Gastroesophageal sphincter (tissue), 4 donors: ENCODE results near the gene SNIP1. TPM values are rescaled to one million over a fixed set of nuclear protein-coding genes. Genes with fewer than 3 reads are reported as not detected.

Experiments used
- ATAC-seq: fragments of 150-250 bp; one replicate; pipeline ENCODE4 v1.9.1; 2016; ENCODE audit warnings: mild to moderate bottlenecking, moderate library complexity
- H3K27ac ChIP-seq, 4 donors: fragments of 200-600 bp; sonication (generic) in 3 of 4; 1 replicate in 3 of 4; 2 replicates in 1 of 4; pipeline ENCODE4 v1.5.1; 2016 to 2019
- H3K27me3 ChIP-seq: fragments of 200-600 bp; sonication (generic); one replicate; pipeline ENCODE4 v1.5.1; 2019
- H3K36me3 ChIP-seq, 2 donors: fragments of 200-600 bp; sonication (generic); one replicate each; pipeline ENCODE4 v1.5.1; 2019; ENCODE audit warnings: control low read depth in 1 of 2
- H3K4me1 ChIP-seq, 3 donors: fragments of 200-600 bp; sonication (generic); 1 replicate in 2 of 3; 2 replicates in 1 of 3; pipeline ENCODE4 v1.5.1; 2016 to 2019; ENCODE audit warnings: control low read depth in 2 of 3
- H3K4me3 ChIP-seq, 2 donors: fragments of 200-600 bp; sonication (generic); one replicate each; pipeline ENCODE4 v1.5.1; 2019; ENCODE audit warnings: mild to moderate bottlenecking in 1 of 2, moderate library complexity in 1 of 2
- H3K9me3 ChIP-seq, 3 donors: fragments of 200-600 bp; sonication (generic); one replicate each; pipeline ENCODE4 v1.5.1; 2017 to 2019; ENCODE audit warnings: control low read depth in 2 of 3
- EP300 ChIP-seq: sonication (generic); formaldehyde crosslinking; IDR thresholded peaks from one replicate; pipeline ENCODE4 v1.6.1; 2017; ENCODE audit warnings: antibody characterized with exemption, mild to moderate bottlenecking
- POLR2A ChIP-seq, 2 donors: fragments of 450-650 bp; IDR thresholded peaks; one replicate each; pipeline ENCODE4 v1.6.1; 2017; ENCODE audit warnings: antibody characterized with exemption in 2 of 2, mild to moderate bottlenecking in 2 of 2, moderate library complexity in 1 of 2
- POLR2AphosphoS5 ChIP-seq: sonication (generic); formaldehyde crosslinking; IDR thresholded peaks from one replicate; pipeline ENCODE4 v1.6.1; 2017; ENCODE audit warnings: antibody characterized with exemption
- whole genome bisulfite sequencing, 2 donors: methylation state at CpG; one replicate each; pipeline ENCODE4 v1.1.5; 2018; ENCODE audit warnings: low coverage in 1 of 2; 5-methylcytosine and 5-hydroxymethylcytosine counted together
- total RNA-seq, 4 donors: library from RNA; depleted of rRNA; stranded (reverse); fragments of >200 nt; gene quantifications; one replicate each; pipeline ENCODE4 v1.1.0, GENCODE V29; 2016
- TF ChIP-seq, protein P1 (sequence below), 4 experiments: fragments of 200-600 bp in 2 of 4; fragments of 450-650 bp in 2 of 4; sonication (generic) in 1 of 4; IDR thresholded peaks; one replicate each; pipeline ENCODE4 v1.5.1; 2017 to 2019; ENCODE audit warnings: antibody characterized with exemption in 4 of 4, mild to moderate bottlenecking in 2 of 4, moderate library complexity in 2 of 4

The SNIP1 gene
- total RNA-seq, 4 donors from 2014 or later, result 10.3 to 17.8 (median 14.1) TPM

DNA sequence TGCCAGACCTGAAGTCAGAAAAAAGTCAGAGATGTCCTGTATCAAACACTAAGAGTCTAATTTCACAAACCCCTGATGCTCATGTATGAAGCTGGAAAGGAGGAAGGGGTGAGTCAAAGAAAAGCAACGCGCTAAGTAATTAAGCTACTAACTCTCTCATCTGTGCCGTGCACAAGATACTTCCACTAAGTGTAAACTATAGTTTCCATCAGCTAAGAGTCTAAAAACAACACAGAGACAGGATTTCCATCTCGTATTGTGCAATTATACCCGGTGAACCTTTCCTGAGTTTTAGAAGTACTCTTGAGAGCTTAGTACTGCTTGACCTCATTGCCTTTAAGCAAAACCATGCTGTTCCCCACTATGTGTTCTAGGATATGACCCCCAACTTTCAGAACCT is 21.6 kb upstream of the SNIP1 start:
- Histone ChIP-seq H3K36me3 (peaks cover 2 to 98% of the 10 kb centered on the region in 2 donors), H3K27ac (no peak overlapping the region), H3K27me3 (no peaks in the 10 kb centered on the region), H3K4me1 (no peaks in the 10 kb centered on the region), H3K9me3 (no peaks in the 10 kb centered on the region), H3K4me3 (no peak overlapping the region)
- ATAC-seq, result no peak
- TF ChIP-seq, protein P1, sequence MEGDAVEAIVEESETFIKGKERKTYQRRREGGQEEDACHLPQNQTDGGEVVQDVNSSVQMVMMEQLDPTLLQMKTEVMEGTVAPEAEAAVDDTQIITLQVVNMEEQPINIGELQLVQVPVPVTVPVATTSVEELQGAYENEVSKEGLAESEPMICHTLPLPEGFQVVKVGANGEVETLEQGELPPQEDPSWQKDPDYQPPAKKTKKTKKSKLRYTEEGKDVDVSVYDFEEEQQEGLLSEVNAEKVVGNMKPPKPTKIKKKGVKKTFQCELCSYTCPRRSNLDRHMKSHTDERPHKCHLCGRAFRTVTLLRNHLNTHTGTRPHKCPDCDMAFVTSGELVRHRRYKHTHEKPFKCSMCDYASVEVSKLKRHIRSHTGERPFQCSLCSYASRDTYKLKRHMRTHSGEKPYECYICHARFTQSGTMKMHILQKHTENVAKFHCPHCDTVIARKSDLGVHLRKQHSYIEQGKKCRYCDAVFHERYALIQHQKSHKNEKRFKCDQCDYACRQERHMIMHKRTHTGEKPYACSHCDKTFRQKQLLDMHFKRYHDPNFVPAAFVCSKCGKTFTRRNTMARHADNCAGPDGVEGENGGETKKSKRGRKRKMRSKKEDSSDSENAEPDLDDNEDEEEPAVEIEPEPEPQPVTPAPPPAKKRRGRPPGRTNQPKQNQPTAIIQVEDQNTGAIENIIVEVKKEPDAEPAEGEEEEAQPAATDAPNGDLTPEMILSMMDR (IDR thresholded peaks at IDR 0.05), result no peak
- no peak for TF ChIP-seq POLR2A (IDR thresholded peaks at IDR 0.05)
- no peak for TF ChIP-seq POLR2AphosphoS5
- TF ChIP-seq EP300, result no peak
- 67 to 73% methylated on average over 5 of the region's 5 CpGs for WGBS, 2 donors

DNA sequence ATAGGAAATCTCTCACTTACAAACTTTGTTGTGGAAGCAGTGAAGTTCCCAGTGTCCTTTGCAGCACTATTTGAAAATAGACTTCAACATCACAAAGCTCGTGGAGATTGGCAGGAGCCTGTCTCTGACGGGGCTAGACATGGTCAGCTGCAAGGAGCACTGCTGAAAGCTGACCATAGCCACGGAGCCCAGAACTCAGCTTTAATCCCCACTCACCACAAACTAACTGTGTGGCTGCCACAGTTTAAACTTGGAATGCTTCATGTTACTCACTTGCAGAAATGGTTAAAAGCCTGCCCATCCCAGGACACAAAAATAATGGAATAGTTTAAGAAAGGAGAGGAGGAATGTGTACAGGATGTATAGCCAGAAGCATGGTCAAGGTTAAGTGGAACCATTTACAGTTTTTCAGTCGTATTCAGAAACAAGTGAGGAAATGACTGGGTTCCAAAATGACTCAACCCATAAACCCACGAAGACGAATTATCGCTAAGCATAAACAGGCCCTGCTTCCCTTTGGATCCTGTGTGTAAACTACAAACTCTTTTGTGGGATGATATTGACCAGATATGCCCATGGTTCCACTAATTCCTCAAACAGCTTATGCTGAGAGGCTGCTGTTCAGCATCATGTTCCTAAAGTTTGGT is 20.9 kb upstream of the SNIP1 start:
- no peak for TF ChIP-seq POLR2A (IDR thresholded peaks at IDR 0.05)
- TF ChIP-seq, protein P1 (IDR thresholded peaks at IDR 0.05), result no peak
- peak; percentile 79 for TF ChIP-seq POLR2AphosphoS5
- no peak for TF ChIP-seq EP300
- Histone ChIP-seq H3K27me3 (no peaks in the 10 kb centered on the region), H3K27ac (no peak overlapping the region), H3K36me3 (peaks cover 2 to 98% of the 10 kb centered on the region in 2 donors), H3K4me1 (no peaks in the 10 kb centered on the region), H3K9me3 (no peaks in the 10 kb centered on the region), H3K4me3 (no peak overlapping the region)
- 35 to 77% methylated on average over 6 of the region's 7 CpGs for WGBS, 2 donors
- no peak for ATAC-seq

DNA sequence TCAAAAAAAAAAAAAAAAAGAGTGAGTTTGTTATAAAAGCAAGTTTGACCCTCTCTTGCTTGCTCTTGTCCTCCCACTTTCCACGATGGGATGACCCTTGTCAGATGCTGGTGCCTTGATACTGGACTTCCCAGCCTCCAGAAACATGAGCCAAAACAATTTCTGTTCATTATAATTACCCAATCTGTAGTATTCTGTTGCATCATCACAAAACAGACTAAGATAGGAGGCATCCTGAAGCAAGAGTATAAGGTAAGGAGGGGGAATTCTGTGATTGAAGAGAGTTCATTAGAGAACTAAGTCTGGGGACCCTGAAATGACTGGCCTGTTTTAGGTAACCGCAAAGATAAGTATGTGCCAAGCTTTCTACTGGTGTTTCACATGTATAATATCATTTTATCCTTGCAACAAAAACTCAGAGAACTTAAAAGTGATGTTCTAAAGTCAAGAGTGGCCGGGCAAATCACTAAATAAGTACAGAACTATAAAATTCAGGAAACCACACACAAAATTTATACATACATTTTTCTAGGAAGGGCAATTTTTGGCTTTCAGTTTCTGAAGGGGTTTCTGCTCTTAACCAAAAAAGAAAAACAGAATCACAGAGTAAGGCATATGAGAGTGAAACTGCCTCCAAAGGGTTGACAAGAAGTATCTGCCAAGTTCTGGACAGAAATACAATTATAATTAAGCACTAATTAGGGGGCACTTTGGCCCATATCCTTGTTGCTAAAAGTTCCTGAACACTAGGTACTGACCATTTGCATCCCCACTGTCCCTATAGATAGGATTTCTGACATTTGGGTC is 16.6 kb upstream of the SNIP1 start:
- WGBS, 2 donors, result 89 to 100% methylated on average over 2 to 3 of the region's 3 CpGs
- Histone ChIP-seq H3K36me3 (peaks cover 8 to 100% of the 10 kb centered on the region in 2 donors), H3K4me3 (no peak overlapping the region), H3K4me1 (no peaks in the 10 kb centered on the region), H3K9me3 (no peaks in the 10 kb centered on the region), H3K27ac (no peak overlapping the region), H3K27me3 (no peaks in the 10 kb centered on the region)
- no peak for ATAC-seq
- TF ChIP-seq POLR2A (IDR thresholded peaks at IDR 0.05) (no peak), POLR2AphosphoS5 (no peak), EP300 (no peak)
- TF ChIP-seq, protein P1 (IDR thresholded peaks at IDR 0.05), result no peak

DNA sequence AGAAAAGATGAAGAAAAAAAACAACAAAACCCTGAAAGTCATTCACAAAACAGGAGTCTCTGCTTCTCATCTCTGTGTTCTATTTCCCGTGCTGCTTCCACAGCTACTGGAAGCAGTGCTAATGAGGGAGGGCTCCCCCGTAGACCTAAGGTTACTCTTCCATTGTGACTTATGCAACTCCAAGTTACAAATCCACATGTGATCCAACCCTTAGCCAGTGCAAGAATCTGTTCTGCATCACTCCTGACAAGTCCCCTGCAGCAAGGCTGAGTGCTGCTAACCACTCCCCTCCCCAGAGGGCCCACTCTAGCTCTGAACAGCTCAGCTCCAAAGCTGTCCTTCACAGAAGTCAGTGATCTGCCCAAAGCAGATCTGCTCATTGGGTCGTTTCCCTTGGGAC is 12.9 kb upstream of the SNIP1 start:
- TF ChIP-seq POLR2AphosphoS5, result peak; percentile 8
- no peak for TF ChIP-seq EP300
- TF ChIP-seq POLR2A (IDR thresholded peaks at IDR 0.05), result no peak
- TF ChIP-seq, protein P1 (IDR thresholded peaks at IDR 0.05), result peak in 1 of 4 experiments; percentile 1
- ATAC-seq, result no peak
- Histone ChIP-seq H3K9me3 (no peaks in the 10 kb centered on the region), H3K27ac (no peak overlapping the region), H3K4me1 (no peaks in the 10 kb centered on the region), H3K4me3 (no peak overlapping the region), H3K36me3 (peaks cover 5 to 98% of the 10 kb centered on the region in 2 donors), H3K27me3 (no peaks in the 10 kb centered on the region)
- WGBS, 2 donors, result 44 to 100% methylated on average over 1 to 2 of the region's 3 CpGs

DNA sequence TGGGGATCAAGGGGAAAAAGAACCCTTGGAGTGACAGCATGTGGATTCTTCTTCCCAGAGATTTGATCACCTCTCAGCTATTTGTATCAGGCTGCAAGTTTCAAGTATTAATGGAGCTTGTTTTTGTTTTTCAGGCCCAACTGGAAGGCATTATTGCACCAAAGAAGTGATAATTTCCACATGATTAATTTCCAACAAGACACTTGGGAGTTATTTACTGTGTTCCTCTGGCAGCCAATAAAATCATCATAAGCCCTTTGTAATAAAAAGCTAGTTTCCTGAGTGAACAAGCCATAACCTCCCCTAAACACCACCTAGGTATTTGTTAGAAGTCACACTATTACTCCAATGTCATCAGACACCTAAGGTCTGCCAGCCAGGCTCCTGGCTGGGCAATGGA is 10.8 kb upstream of the SNIP1 start:
- ATAC-seq, result no peak
- Histone ChIP-seq H3K27ac (no peak overlapping the region), H3K27me3 (no peaks in the 10 kb centered on the region), H3K4me3 (no peak overlapping the region), H3K36me3 (peaks cover 5 to 87% of the 10 kb centered on the region in 2 donors), H3K9me3 (no peaks in the 10 kb centered on the region), H3K4me1 (no peaks in the 10 kb centered on the region)
- TF ChIP-seq, protein P1 (IDR thresholded peaks at IDR 0.05), result no peak
- TF ChIP-seq EP300 (no peak), POLR2AphosphoS5 (no peak)
